Frontal cortex (tissue), 1 donor: ENCODE results near the gene OTOP2. TPM values are rescaled to one million over a fixed set of nuclear protein-coding genes. Genes with fewer than 3 reads are reported as not detected.

Source experiments
- total RNA-seq: library from RNA; depleted of rRNA; stranded (reverse); fragments of >200 nt; gene quantifications from one replicate; pipeline ENCODE4 v1.2.3, GENCODE V29; 2014

OTOP2 gene
- total RNA-seq, 1 donor from 2014 or later = not detected

Other genes starting within 250 kb of the OTOP2 start
- gene CD300LF, start 211.3 kb upstream of the OTOP2 start, total RNA-seq = 0.41 TPM
- gene RAB37, start 187.0 kb upstream of the OTOP2 start, total RNA-seq = 0.82 TPM
- gene NHERF1, start 175.6 kb upstream of the OTOP2 start, total RNA-seq = 4.1 TPM
- gene NAT9, start 147.9 kb upstream of the OTOP2 start, total RNA-seq = 13.9 TPM
- gene GRIN2C, start 64.4 kb upstream of the OTOP2 start, total RNA-seq = 1.2 TPM
- gene FDXR, start 51.3 kb upstream of the OTOP2 start, total RNA-seq = 2.4 TPM
- 0.82 TPM for gene FADS6, start 30.6 kb upstream of the OTOP2 start, total RNA-seq
- 0.41 TPM for gene USH1G, start 1.0 kb upstream of the OTOP2 start, total RNA-seq
- gene OTOP3, start 11.6 kb downstream of the OTOP2 start, total RNA-seq = not detected
- gene HID1, start 48.5 kb downstream of the OTOP2 start, total RNA-seq = 17.1 TPM
- 3.3 TPM for gene CDR2L, start 63.4 kb downstream of the OTOP2 start, total RNA-seq
- 12.6 TPM for gene MRPL58, start 88.4 kb downstream of the OTOP2 start, total RNA-seq
- gene ATP5PD, start 122.7 kb downstream of the OTOP2 start, total RNA-seq = 106 TPM
- gene KCTD2, start 123.0 kb downstream of the OTOP2 start, total RNA-seq = 28.9 TPM
- 1.2 TPM for gene SLC16A5, start 163.7 kb downstream of the OTOP2 start, total RNA-seq
- 2.4 TPM for gene ARMC7, start 185.7 kb downstream of the OTOP2 start, total RNA-seq
- gene NT5C, start 207.5 kb downstream of the OTOP2 start, total RNA-seq = 20.8 TPM
- gene JPT1, start 230.2 kb downstream of the OTOP2 start, total RNA-seq = 538 TPM